HG02943 (cell line): Measurements from ENCODE around the gene ERMARD.

Experiments used
- ATAC-seq: cut with Tn5 transposase; IDR thresholded peaks from one replicate; pipeline ENCODE4 v1.9.1; 2021; ENCODE audit warnings: mild to moderate bottlenecking, low read depth, moderate library complexity; ENCODE audit not compliant: unreplicated experiment

Gene ERMARD

GRCh38 chr6:169751242-169752073 lies at the start of gene ERMARD, which contains the start of gene DYNLT2:
Gene ERMARD (plus strand): TSS chr6:169751622. CDS start chr6:169751658, 36 bp downstream.
Gene DYNLT2 (minus strand): TSS chr6:169751572. CDS start chr6:169751458, 114 bp downstream.
- peak; percentile 91 for ATAC-seq

- ATAC-seq, result peak; percentile 93
Observed at GRCh38 chr6:169701954-169702839, 49.2 kb upstream of the ERMARD start, which contains the start of the genes C6orf120 and WDR27. Gene C6orf120 (plus strand): TSS chr6:169702126. CDS start chr6:169702460, 334 bp downstream. Gene WDR27 (minus strand): TSS chr6:169702029. CDS start chr6:169689005, 13,024 bp downstream.

DNA sequence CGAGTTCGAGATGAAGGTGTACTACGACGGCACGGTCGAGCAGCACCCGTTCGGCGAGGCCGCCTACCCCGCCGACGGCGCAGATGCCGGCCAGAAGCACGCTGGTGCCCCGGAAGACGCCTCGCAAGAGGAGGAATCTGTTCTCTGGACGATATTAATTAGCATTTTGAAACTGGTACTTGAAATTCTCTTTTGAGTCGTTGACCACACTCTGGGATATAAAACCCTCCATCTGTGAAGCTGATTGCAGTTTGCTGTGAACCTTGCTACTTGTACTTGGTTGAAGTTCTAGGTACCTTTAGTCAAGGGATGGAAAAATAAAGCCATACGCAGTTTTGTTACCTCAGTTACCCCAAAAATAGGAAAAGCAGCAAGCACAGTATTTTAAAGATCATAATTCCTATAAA lies 48.6 kb upstream of the ERMARD start:
- no peak for ATAC-seq

- no peak for ATAC-seq
Observed at GRCh38 chr6:169707772-169708171, 43.6 kb upstream of the ERMARD start.

GRCh38 chr6:169709293-169709692 lies 42.1 kb upstream of the ERMARD start:
- no peak for ATAC-seq

GRCh38 chr6:169710009-169710408 lies 41.4 kb upstream of the ERMARD start:
- ATAC-seq, result no peak

- ATAC-seq, result no peak
Observed at GRCh38 chr6:169714178-169714577, 37.2 kb upstream of the ERMARD start.

DNA sequence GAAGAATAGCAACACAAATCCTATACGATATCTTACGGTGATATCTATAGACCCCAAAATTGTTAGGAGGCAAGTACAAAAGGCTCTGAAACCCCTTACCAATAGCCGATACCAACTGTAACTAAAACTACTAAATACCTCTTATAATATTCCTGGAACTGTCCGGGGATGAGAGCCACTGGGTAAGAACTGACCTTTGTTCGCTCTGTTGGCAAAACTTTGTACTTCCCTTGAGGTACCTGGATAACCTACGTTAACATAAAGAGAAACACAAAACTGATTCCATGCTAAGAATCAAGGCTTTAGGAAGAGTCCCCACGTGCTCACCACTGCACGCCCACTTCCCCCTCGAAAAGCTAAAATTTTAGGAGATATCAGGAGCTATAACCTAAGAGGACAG lies 36.8 kb upstream of the ERMARD start:
- no peak for ATAC-seq

GRCh38 chr6:169719117-169719516 lies 32.3 kb upstream of the ERMARD start:
- ATAC-seq, result no peak

DNA sequence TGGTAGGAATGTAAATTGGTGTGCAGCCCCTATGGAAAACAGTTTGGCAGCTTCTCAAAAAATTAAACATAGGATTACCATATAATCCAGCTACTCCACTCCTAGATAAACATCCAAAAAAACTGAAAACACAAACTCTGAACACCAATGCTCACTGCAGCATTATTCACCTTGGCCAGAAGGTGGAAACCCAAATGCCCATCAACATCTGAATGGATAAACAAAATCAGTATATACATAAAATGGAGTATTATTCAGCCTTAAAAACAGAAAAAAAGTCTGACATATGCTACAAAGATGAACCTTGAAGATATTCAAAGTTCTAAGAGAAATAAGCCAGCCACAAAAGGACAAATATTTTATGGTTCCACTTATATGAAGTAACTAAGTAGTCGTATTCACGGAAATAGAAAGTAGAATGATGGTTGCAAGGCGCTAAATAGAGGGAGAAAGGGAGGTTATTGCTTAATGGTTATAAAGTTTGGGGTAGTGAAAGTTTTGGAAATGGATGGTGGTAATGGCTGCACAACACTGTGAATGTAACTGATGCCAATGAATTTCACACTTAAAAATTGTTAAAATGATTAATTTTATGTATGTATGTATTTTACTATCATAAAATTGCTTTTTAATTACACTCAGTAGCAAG lies 31.1 kb upstream of the ERMARD start:
- no peak for ATAC-seq

DNA sequence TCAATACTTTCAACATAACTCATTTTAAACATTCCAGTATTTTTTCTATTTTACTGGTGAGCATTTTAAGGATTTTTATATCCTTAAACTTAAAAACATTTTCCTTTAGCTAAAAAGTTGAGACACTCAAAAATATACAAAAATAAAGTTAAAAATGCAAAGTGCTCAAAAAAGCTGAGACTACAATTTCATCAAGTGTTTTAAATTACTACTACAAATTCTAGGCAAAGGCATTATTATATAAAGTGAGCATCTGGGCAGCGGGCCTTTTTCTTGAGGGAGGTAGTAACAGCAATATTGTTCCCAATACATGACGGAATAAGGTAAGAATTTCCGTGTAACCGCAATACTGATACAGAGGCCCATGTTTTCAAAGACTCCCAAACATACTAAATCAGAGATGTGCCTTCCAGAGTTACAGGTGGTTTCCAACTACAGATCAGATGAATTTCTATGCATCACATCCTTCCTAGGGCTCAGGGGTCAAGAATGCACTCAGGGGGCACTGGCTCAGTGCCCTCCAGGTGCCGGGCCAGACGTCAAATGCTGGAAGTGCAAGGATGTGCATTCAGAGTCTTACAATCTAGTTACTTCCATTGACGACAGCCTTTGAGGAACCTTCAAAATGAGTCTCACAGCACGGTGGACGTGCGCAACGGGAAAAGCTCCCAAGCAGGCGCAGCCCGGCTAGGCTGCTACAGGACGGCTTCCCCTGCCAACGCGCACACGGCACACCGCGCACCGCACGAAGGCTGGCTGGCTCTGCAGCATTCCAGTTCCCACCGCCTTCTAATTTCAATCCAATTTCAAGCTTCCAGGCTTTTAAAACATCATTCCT lies 28.8 kb upstream of the ERMARD start:
- peak; percentile 16 for ATAC-seq

DNA sequence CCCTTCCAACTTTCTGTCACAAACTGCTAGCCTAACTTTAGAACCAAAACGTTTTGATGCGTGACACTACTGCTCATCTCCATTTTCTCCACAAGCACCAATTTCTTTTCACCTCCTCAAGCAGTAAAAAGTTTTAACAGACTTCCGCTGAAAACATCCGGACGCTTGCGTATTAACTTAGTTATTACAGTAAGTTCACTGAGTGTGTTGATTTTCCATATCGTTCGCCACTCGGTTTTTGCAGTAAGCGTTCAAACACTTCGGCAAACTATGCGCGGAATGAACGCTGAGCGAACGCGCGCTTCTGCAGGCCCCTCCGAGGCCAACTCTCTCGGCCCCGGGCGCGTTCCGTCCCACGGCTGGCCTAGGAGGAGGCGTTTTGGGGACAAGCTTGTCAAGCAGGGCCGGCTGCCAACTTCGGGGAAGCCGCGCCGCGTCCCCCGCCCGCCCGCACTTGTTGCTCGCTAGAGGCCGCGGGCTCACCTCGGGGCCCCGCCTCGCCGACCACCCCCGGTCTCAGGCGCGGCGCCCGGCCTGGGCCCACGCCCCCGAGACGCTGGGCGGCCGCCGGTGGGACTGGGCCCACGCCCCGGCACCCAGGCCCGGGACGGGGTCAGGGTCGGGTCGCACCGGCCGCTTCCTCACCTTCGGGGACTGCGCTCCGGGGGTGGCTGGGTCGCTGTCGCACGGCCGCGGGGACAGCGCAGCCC lies 28.1 kb upstream of the ERMARD start:
- ATAC-seq, result peak; percentile 34

DNA sequence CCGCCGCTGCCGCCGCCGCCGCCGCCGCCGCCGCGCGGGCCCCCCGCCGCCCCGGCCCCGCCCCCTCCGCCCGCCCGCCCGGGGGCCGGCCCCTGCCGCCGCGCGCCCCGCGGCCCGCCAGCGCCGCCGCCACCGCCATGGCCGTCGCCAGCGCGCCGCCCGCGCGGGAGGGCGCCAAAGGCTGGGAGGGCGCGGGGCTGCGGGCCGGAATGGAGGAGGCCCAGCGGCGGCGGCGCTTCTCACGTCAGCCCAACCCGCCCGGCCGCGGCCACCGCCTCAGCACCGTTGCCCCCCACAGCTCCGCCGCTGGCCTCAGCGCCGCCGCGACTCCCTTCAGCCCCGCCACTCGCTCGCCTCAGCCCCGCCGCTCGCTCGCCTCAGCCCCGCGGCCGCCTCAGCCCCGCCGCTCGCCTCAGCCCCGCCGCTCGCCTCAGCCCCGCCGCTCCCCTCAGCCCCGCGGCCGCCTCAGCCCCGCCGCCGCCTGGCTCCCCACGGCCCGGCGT lies 27.4 kb upstream of the ERMARD start:
- ATAC-seq, result peak; percentile 34

DNA sequence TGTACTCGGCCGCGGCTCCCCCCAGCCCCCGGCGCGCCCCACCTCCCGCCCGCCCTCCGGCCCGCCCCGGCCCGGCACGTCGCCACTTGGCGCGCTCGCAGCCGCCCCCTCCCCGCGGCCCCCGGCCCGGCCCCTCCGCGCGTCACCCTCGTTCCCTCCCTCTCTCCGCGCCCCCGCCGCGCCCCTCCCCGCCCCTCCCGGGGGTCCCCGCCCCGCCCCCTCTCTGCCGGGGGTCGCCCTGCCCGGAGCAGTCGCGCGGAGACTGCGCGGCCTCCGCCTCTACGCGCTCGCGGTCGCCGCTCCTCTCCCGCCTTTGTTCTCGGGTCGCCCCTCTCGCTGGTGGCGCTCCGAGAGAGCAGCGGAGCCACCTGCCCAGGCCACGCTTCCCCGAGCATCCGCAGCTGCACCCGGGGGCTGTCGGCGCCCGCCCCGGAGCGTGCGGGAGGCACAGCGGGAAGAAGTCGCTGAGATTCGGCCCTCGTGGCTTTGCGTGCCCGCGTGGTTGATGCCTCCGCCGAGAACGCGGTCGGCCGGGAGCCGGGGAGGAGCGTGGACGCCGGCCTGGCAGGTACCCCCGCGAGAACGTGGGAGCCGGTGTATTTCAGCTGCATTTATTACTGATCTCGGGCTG lies 26.8 kb upstream of the ERMARD start, which contains the start of gene PHF10:
TSS of gene PHF10 (minus strand) at position 7 of the 631 bp plus-strand sequence. CDS start 569 bp downstream, outside the sequence.
- peak; percentile 43 for ATAC-seq

DNA sequence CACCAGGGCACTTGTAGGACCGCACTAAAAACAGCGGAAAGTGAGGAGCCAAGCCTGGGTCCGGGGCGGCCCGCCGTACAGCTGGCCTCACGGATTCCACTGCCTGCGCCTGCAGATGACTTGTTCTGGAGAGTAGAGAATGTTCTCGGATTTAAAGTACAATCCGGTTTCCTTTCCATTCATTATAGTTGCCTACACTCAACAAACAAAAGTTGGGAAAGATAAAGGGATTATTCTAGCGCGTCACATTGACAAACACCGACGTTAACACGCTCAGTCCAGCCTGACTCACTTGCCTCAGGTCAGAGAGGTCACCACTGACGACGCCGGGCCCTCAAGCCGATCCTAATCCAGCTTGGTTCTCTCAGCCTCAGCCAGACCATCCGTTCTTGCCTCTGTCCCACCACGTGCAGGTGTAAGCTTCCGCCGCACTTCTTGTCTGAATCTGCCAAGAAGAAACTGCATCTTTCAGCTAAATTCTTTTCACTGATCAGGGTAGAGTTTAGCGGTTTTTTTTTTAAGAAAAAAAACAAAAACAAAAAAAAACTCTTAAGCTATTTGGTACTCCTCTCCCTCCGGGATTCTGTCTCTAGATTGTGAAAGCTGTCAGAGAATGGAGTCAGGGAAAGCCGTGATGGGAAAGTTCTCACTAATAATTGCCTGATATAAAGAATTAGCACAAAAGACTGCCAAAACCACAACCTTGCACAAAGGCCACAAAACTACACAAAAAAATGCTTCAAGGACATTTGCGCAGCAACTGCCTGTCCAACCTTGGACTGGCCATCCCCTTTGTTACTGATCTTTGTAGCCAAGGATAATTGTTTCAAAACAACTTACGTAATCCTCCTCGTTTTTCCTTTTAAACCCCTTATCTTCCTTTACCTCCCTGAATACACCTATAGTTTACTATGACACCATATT lies 26.0 kb upstream of the ERMARD start:
- ATAC-seq, result peak; percentile 17

- ATAC-seq, result no peak
Observed at GRCh38 chr6:169726049-169726400, 25.4 kb upstream of the ERMARD start.

DNA sequence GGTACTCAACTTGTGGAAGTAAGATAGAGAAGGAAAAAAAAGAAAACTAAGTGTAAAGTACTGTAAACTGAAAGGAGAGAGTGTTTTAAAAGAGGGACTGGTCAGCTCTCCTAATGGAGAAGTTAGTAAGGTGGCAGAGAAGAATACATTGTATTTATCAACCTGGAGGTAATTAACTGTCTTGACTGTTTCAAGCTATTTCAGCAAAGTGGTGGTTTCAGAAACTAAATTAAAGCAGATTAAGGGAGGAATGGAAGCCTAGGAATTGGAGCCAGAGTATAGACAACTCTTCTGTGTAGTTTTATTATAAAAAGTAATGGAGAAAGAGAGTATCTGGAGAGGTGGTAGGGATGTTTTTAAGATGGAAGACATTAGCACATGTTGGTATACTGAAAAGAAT lies 24.5 kb upstream of the ERMARD start:
- no peak for ATAC-seq
